UCSD-AML1 (cell line): ENCODE measurements around the gene PTPRJ.
"Not testable (repeated sequence)": the region's sequence is repeated elsewhere in the genome, so short reads cannot be mapped to it uniquely, and the experiment has no call there.

Experiments
- DNase-seq: peaks from one replicate; lab custom pipeline; 2025; ENCODE audit not compliant: unreplicated experiment; lab: John Stamatoyannopoulos, UW

PTPRJ gene

DNA sequence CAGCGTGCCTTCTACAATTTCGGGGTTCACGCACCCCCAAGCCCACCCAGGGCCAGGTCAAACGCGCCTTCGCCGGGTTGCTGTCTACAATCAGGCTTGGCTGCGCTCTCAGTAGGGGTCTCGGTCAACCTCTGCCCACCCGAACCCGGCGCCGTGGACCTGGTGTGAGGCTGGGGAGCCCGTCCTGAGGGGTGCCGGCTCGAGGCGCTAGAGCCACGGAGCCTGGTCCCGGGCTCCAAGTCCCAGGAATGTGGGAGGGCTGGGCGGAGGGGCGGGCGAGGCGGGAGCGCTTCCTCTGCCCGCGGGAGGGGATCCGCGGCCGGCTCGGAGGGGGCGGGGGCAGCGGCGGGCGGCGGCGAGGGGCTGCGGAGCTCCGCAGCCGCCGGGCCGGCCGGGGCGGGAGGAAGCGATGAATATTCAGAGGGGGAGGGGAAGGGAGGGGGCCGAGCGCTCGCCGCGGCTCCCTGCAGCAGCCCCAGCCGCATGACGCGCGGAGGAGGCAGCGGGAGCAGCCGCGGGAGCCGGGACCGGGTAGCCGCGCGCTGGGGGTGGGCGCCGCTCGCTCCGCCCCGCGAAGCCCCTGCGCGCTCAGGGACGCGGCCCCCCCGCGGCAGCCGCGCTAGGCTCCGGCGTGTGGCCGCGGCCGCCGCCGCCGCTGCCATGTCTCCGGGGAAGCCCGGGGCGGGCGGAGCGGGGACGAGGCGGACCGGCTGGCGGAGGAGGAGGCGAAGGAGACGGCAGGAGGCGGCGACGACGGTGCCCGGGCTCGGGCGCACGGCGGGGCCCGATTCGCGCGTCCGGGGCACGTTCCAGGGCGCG lies at the start of gene PTPRJ:
Gene PTPRJ (plus strand): TSS at position 472 of the 819 bp plus-strand sequence. CDS start 354 bp downstream, outside the sequence.
- DNase-seq, result peak; percentile 52

DNA sequence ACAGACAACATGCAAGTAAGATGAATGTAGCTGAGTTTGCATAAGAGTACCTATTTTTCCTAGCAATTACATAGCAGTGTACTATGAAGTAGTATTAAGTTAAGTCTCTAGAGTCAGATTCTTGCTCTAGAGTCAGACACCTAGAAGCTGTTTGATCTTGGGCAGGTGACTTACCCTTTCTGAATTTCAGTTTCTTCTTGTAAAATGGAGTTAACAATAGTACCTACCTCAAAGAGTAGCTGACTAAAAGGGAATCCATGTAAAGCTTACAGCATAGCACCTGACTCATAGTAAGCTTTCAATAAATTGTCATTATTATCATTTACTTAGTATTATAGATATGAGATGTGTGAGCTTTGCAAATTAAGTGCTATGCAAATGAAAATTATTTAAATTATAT lies 47.8 kb upstream of the PTPRJ start:
- no peak for DNase-seq

DNA sequence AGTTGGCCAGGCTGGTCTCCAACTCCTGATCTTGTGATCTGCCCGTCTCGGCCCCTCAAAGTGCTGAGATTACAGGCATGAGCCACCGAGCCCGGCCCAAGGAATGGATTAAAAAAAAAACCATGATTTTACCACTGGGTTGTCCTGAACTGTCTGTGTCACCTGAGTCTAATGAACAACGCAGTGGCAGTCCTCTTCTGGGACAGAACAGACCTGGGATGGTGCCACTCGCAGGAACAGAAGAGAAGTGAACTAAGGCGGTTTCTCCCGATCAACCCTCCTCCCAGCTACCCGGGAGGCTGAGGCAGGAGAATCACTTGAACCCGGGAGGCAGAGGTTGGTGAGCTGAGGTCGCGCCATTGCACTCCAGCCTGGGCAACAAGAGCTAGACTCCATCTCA lies 46.6 kb upstream of the PTPRJ start:
- DNase-seq, result not testable (repeated sequence)

DNA sequence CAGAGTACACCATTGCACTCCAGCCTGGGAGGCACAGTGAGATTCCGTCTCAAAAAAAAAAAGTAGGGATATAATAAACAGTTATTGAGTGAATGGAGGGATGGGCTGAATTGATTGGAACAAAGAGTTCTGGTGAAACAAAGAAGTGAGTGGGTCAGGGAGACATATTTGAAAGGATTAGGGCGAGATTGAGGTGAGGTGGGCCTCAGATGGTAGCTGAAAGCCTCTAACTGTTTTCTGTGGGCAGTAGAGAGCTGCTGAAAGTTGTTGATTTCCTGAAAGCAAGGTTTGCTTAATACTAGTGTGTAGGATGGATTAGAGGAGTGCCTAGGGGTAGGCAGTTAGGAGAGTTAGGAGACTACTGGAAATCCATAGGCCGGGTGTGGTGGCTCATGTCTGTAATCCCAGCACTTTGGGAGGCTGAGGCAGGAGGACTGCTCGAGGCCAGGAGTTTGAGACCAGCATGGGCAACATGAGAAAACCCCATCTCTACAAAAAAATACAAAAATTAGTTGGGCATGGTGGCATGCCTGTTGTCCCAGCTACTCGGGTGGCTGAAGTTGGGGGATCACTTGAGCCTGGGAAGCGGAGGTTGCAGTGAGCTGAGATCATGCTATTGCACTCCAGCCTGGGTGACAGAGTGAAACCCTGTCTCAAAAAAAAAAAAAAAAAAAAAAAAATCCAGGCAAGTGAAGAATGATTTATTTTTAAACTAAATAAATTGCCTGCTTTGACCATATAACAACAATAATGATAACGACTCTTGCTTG lies 41.4 kb upstream of the PTPRJ start:
- no peak for DNase-seq

DNA sequence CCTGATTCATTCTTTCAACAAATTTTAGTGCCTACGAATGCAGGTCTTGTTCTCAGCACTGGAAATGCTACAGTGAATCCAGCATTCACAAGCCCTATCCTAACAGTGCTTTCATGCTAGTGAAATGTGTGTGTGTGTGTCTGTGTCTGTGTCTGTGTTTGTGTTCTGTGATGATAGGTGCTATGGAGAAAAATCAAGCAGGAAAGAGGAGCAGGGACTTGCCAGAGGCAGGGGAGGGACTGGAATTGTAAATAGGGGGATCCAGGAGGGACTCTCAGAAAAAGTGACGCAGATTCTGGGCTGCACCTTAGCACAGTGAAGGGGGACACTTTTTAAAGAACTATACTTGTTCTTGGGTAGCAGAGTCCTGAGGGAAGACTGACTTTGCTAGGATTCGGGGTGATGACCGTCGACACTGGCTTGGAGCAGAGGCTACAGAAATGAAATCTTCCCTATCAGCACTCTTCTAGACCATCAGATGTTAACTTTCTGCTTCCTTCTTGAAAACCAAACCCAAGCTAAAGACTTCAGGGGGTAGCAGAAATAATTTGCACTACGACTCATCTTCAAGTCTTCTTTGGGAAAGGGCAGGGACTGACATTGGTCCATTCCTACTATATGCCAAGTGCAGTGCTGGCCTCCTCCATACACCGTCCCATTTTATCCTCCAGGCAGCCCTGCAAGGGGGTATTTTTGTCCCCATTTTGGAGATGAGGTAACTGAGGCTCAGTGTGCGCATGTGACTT lies 39.3 kb upstream of the PTPRJ start:
- DNase-seq, result no peak

DNA sequence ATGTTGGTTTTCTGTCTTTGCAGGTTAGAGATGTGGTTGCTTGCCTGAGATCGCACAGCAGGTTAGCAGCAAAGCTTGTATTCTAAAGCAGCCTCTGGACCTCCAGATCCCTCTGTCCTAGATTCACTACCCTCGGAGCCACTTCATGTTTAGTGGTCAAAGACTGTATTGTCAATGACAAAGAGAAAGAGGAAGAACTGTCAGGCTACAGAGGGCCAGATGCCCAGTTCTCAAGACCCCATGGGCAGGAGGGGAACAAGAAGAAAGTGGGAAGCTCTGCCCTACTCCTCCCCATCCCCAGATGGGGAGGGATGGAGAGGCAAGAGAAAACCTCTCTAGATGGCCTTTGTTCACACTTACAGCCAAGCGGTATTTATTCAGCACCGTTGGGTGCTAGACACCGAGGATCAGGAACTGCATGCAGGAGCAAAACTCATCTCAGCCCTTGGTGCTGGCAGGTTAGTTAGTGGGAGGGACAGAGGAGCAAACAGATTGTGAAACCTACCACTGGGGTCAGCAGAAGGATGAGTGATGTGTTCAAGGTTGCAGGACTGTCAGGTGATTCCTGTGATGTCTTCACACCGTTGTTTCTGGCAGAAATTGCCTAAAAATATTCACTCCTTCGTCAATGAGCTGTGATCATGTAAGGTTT lies 38.3 kb upstream of the PTPRJ start:
- no peak for DNase-seq

DNA sequence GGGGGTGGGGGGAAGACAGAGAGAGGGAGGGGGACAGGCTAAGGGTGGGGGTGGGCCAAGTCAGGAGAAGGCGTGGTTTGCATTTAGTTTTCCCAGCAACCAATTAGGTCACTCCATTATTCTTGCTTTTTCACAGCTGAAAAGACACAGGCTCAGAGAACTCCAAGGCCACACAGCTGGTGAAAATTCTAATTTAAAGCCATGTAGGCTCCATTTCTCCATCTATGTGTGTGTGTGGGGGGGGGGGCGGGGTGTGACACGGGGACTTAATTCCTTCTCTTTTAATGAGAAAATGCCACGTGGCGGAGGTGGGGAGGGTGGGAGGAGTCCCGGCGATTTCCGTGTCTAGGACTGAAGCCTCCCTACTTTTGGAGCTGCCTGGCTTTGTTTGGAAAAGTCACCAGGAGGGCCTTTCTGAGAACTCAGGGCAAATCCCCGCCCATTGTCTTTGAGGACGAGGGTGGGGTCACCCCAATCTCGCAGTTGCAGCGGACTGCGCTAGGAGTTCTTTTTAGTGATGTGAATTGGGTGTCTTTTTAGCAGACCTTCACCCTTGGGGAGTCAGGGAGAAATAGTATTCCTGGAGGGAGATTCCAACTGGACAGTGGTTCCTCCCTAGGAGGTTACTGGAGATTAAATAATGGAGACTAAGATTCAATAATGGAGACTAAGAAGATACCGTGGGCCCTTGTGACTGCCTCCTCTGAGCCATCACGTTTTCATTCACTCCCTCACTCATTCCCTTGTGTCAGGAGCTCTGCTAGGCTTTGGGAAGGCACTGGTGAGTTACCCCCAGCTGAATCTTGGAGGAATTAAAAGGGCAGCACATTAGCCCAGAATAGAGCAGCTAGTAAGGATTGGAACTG lies 36.4 kb upstream of the PTPRJ start:
- DNase-seq, result no peak

DNA sequence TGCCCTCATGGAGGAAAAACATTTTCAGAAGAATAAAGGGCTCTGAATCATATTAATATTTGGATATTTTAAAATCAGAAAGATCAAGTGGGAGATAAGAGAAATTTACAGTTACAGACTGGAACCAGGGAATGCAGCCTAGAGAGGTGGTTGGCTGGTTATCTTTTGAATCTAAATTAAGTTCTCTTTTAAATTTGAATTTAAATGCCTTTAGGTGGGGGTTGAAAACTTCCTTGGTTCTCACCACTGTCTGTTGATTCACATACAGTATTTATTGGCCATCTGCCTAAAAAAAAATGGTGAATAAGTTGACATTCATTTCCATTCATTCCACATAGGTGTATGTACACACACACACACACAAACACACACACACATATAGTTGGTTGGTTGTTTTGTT lies 35.7 kb upstream of the PTPRJ start:
- no peak for DNase-seq

DNA sequence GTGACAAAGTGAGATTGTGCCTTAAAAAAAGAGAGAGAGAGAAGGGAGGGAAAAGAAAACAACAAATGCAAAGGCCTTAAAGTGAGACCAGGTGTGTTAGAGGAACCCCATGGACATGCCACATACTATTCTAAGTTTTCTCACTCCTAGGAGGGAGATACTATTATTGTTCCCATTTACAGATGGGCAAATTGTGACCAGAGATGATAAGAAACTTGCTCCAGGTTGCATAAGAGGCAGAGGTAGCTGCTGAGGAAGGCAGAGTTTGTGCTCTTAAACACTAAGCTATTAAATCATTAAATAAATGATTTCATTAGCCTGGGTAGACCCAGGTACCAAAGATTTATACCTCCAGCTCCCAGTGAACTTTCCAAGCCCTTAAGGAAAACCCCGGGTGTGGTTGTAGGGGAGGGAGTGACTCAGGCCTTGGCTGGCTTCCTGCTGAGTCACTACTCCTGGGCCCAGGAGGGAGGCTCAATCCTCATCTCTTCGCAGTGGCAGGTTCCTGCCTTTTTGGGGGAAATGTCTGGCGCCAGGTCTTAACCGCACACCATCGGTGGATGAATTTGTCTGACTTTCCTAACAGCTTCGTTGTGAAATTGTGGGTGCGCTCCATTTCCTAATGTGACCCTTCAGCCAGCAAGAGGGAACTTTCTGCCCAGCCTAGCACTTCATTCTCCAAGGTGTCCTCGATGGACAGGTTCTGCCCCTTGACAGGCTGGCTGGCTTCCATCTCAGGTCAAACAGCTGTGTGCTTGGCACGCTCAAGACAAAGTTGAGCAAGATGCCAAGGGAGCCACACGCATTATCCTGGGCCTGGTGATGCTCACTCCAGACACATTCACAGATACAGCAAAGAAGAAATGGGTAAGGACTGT lies 33.4 kb upstream of the PTPRJ start:
- peak; percentile 85 for DNase-seq

DNA sequence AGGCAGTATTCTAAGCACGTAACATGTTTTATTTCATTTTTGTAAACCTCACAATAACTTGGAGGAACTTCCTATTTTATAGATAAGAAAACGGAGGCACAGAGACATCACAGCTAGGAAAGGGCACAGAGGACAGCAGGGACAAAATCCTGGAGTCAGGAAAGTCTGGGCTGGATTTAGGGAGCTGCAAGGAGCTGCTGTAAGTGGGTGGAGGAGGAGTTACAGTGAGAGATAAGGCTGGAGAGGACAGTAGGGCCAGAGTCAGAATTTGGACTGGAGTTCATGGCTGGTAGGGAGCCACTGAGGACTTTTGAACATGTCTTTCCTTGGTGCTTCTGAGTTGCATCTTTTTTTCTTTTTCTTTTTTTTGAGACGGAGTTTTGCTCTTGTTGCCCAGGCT lies 32.2 kb upstream of the PTPRJ start:
- no peak for DNase-seq

DNA sequence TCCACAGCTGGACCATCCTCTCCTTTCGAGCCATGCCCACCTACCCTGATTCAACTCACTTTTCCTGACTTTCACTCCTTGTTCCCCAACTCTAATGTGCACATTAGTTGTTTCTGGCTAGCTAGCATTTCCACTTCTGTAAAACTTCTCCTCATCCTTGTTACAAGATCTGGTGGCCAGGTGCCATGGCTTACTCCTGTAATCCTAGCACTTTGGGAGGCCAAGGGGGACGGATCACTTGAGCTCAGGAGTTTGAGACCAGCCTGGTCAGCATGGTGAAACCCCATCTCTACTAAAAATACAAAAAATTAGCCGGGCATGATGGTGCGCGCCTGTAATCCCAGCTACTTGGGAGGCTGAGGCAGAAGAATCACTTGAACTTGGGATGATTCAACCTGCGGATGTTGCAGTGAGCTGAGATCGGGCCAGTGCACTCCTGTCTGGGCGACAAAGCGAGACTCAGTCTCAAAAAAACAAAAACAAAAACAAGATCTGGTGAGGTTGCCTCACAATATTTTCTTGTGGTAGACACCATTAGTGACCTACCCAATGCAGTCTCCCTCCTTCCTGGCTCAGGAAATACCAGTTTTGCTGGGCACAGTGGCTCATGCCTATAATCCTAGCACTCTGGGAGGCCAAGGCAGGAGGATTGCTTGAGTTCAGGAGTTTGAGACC lies 31.2 kb upstream of the PTPRJ start:
- DNase-seq, result not testable (repeated sequence)

DNA sequence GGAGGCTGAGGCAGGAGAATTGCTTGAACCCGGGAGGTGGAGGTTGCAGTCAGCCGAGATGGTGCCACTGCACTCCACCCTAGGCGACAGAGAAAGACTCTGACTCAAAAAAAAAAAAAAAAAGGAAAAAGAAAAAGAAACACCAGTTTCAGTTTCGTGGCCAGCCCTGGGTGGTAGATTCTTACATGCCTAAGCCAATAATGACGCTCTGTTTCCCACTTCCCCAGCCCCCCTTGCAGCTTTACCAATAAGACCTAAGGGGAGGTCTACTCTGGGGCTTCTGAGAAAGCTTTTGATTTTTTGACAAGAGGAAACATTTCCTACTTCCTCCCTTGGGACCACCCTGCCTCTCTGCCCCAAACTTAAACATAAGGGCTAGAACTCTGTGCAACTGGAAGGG lies 30.0 kb upstream of the PTPRJ start:
- DNase-seq, result peak; percentile 52

DNA sequence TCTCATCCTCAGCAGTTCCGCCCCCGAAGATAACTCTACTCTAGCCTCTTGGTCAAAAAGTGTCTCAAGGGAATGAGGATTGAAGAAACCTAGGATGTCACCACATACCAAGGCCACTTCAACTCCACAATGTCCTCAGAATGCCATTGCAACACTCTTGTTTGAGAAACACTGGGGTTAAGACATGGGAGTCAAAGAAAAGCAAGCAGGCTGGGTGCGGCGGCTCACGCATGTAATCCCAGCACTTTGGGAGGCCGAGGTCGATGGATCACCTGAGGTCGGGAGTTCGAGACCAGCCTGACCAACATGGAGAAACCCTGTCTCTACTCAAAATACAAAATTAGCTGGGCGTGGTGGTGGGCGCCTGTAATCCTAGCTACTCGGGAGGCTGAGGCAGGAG lies 28.9 kb upstream of the PTPRJ start:
- not testable (repeated sequence) for DNase-seq

DNA sequence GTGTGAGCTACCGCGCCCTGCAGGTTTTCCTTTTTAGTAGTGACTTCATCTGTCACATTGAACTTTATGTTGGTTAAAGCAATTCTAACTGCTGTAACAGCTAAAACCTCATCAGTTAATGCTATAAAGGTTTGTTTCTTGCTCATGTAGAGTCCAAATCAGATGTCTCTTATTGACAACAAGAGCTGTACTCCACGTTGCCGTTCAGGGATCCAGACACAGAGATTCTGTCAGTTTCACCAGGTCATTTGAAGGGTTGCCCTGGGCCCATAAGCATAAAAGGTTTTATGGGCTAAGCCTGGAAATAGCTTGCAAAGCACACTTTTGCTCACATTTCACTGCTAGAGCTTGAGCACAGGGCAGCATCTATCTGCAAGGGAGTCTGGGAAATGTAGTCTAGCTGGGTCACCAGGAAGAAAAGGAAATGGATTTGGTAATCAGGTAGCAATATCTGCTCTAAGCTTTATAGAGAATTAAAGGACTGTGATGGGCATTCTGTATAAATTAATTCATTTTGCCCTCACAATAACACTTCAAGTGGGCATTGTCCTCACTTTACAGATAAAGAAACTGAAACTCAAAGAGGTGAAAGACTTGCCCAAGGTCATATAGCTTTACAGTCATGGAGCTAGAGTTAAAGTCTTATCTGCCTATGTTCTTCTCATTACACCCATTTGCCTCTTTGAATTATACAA lies 25.2 kb upstream of the PTPRJ start:
- no peak for DNase-seq

DNA sequence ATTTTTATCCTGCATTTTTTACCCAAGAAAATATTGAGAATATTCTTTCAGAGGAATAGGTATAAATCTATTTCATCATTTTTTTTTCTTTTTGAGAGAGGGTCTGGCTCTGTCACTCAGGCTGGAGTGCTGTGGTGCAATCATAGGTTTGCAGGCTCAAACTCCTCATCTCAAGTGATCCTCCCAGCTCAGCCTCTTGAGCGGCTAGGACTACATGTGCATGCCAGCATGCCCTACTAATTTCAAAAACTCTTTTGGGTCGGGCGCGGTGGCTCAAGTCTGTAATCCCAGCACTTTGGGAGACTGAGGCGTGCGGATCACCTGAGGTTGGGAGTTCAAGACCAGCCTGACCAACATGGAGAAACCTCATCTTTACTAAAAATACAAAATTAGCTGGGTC lies 20.3 kb upstream of the PTPRJ start:
- DNase-seq, result no peak

DNA sequence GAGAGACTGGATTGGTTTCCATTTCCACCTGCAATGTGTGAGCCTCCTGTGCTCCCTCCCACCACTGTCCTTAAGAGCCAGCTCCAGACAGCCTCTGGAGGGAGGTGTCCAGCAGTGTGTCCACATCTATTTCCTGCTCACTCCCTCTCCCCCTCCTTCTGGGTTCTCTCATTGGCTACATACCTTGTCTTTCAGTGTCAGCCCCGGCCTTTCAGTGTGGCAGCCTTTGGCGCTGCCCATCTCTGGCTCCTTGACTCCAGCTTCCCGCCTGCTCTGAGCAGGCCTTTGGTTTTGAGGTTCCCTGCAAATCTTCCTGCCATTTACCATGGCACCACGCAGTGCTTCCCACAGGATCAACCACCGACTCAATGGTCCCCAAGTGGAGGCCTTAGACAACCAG lies 19.0 kb upstream of the PTPRJ start:
- no peak for DNase-seq

DNA sequence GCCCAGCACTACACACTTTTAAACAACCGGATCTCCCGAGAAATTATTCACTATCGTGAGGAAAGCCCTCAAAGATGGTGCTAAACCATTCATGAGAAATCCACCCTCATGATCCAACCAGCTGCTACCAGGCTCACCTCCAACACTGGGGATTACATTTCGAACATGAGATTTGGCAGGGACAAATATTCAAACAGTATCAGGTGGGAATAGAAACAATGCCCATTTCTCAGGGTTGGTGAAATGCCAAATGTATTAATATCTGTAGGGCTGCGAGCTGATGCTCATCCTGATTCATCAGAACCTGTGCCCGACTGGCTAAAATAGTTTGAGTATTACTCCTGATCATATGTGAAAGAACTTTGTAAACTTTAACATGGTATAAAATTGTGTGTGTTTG lies 15.8 kb upstream of the PTPRJ start:
- no peak for DNase-seq
